Measurements from ENCODE around the gene C22orf23. TPM values are rescaled to one million over a fixed set of nuclear protein-coding genes. Genes with fewer than 3 reads are reported as not detected.

Gene C22orf23
- total and polyA plus RNA-seq, 7 donors = 0.17 to 1.2 (median 0.36) TPM

- peak in 2 of 4 donors; percentile 17 to 20 for ATAC-seq
- no peak overlapping the region for H3K27ac ChIP-seq
- no peaks in the 10 kb centered on the region for H3K9me3 ChIP-seq
- intact Hi-C loops (cut with DNase I) = no loop called here
- no peak for TF ChIP-seq CTCF (IDR thresholded peaks at IDR 0.05)
- no peaks in the 10 kb centered on the region for H3K27me3 ChIP-seq (ENCODE audit: insufficient read depth in 3 of 3, low read length in 2 of 3)
- no peak overlapping the region for H3K4me3 ChIP-seq
- no peak for DNase-seq
- H3K36me3 ChIP-seq (ENCODE audit: insufficient read depth in 1 of 2, low read depth in 1 of 2) = peaks cover 0 to 8% of the 10 kb centered on the region in 2 donors
- WGBS, 3 donors = 63 to 77% (median 69%) methylated on average over 5 of the region's 5 CpGs
- peaks cover 8% of the 10 kb centered on the region for H3K4me1 ChIP-seq
These were observed 57.2 kb downstream of the C22orf23 start for GRCh38 chr22:37896181-37896592.

- Histone ChIP-seq H3K4me3 (no peak overlapping the region), H3K9me3 (no peaks in the 10 kb centered on the region), H3K27me3 (ENCODE audit: insufficient read depth in 3 of 3, low read length in 2 of 3) (no peaks in the 10 kb centered on the region), H3K27ac (no peak overlapping the region), H3K36me3 (ENCODE audit: insufficient read depth in 1 of 2, low read depth in 1 of 2) (peaks cover 0 to 18% of the 10 kb centered on the region in 2 donors), H3K4me1 (peaks cover 8% of the 10 kb centered on the region)
- WGBS, 3 donors = 59 to 72% (median 61%) methylated on average over 8 of the region's 8 CpGs
- DNase-seq = no peak
- no peak for ATAC-seq
- no peak for TF ChIP-seq CTCF (IDR thresholded peaks at IDR 0.05)
- intact Hi-C loops (cut with DNase I) = loop anchor here in 1 of 2 donors (5.0 kb wide), 1 partner anchor 37 kb away; no protein-coding TSS in a partner anchor
These were observed 58.3 kb downstream of the C22orf23 start for GRCh38 chr22:37894939-37895670.

- Histone ChIP-seq H3K4me3 (no peak overlapping the region), H3K4me1 (peaks cover 8% of the 10 kb centered on the region), H3K27me3 (ENCODE audit: insufficient read depth in 3 of 3, low read length in 2 of 3) (no peaks in the 10 kb centered on the region), H3K27ac (no peak overlapping the region), H3K36me3 (ENCODE audit: insufficient read depth in 1 of 2, low read depth in 1 of 2) (peaks cover 6 to 33% of the 10 kb centered on the region in 2 donors), H3K9me3 (no peaks in the 10 kb centered on the region)
- 59 to 70% (median 61%) methylated on average over 5 of the region's 5 CpGs for WGBS, 3 donors
- ATAC-seq (no peak), DNase-seq (no peak)
- intact Hi-C loops (cut with DNase I) = loop anchor here in 1 of 2 donors (5.0 kb wide), 1 partner anchor 39 kb away; no protein-coding TSS in a partner anchor
- no peak for TF ChIP-seq CTCF (IDR thresholded peaks at IDR 0.05)
These were observed 59.8 kb downstream of the C22orf23 start for GRCh38 chr22:37893583-37893983.

Other genes with a start within 250 kb of the C22orf23 start
- gene GCAT, start 145.7 kb downstream of the C22orf23 start, total RNA-seq = 10 to 100 TPM in 1 of 4 donors, 1 to 10 TPM in 3; 7.7 to 19.2 (median 9.3) TPM
- 1 to 10 TPM; 5.4 to 8.3 (median 7.8) TPM for gene GCAT, start 145.7 kb downstream of the C22orf23 start, polyA plus RNA-seq
- gene GALR3, start 130.2 kb downstream of the C22orf23 start, total RNA-seq = under 1 TPM in 1 of 4 donors, not detected in 3; 0.32 TPM
- gene GALR3, start 130.2 kb downstream of the C22orf23 start, polyA plus RNA-seq = under 1 TPM in 1 of 3 donors, not detected in 2; 0.04 TPM
- 10 to 100 TPM; 11.3 to 18.0 (median 12.5) TPM for gene ANKRD54, start 109.3 kb downstream of the C22orf23 start, total RNA-seq
- 10 to 100 TPM; 12.0 to 37.2 (median 13.9) TPM for gene ANKRD54, start 109.3 kb downstream of the C22orf23 start, polyA plus RNA-seq
- 100 to 1,000 TPM; 369 to 483 (median 441) TPM for gene EIF3L, start 104.2 kb downstream of the C22orf23 start, total RNA-seq
- 100 to 1,000 TPM; 265 to 327 (median 310) TPM for gene EIF3L, start 104.2 kb downstream of the C22orf23 start, polyA plus RNA-seq
- gene MICALL1, start 47.3 kb downstream of the C22orf23 start, total RNA-seq = 10 to 100 TPM; 16.4 to 24.7 (median 18.9) TPM
- 10 to 100 TPM; 10.3 to 16.9 (median 12.1) TPM for gene MICALL1, start 47.3 kb downstream of the C22orf23 start, polyA plus RNA-seq
- 10 to 100 TPM; 69.2 to 95.9 (median 88.4) TPM for gene POLR2F, start 98 bp upstream of the C22orf23 start, total RNA-seq
- 100 to 1,000 TPM; 215 to 280 (median 238) TPM for gene POLR2F, start 98 bp upstream of the C22orf23 start, polyA plus RNA-seq
- gene SOX10, start 31.0 kb upstream of the C22orf23 start, total RNA-seq = under 1 TPM in 2 of 4 donors, not detected in 2; 0.25 to 0.36 TPM
- gene SOX10, start 31.0 kb upstream of the C22orf23 start, polyA plus RNA-seq = under 1 TPM; 0.10 to 0.18 (median 0.18) TPM
- 10 to 100 TPM; 11.9 to 31.5 (median 17.8) TPM for gene PICK1, start 103.8 kb upstream of the C22orf23 start, total RNA-seq
- gene PICK1, start 103.8 kb upstream of the C22orf23 start, polyA plus RNA-seq = 10 to 100 TPM; 15.2 to 19.6 (median 18.9) TPM
- under 1 TPM in 1 of 4 donors, not detected in 3; 0.23 TPM for gene SLC16A8, start 130.6 kb upstream of the C22orf23 start, total RNA-seq
- 1 to 10 TPM in 1 of 3 donors, under 1 TPM in 2; 0.25 to 1.0 (median 0.33) TPM for gene SLC16A8, start 130.6 kb upstream of the C22orf23 start, polyA plus RNA-seq
- gene BAIAP2L2, start 157.1 kb upstream of the C22orf23 start, total RNA-seq = under 1 TPM in 3 of 4 donors, not detected in 1; 0.26 to 0.71 (median 0.56) TPM
- 1 to 10 TPM in 1 of 3 donors, under 1 TPM in 2; 0.23 to 5.1 (median 0.55) TPM for gene BAIAP2L2, start 157.1 kb upstream of the C22orf23 start, polyA plus RNA-seq
- 10 to 100 TPM in 2 of 4 donors, 1 to 10 TPM in 2; 8.5 to 17.4 (median 11.4) TPM for gene PLA2G6, start 228.2 kb upstream of the C22orf23 start, total RNA-seq
- gene PLA2G6, start 228.2 kb upstream of the C22orf23 start, polyA plus RNA-seq = 1 to 10 TPM; 4.5 to 7.1 (median 7.1) TPM
- 10 to 100 TPM in 3 of 4 donors, 1 to 10 TPM in 1; 5.7 to 63.8 (median 39.5) TPM for gene MAFF, start 248.4 kb upstream of the C22orf23 start, total RNA-seq
- 100 to 1,000 TPM in 1 of 3 donors, 10 to 100 TPM in 2; 23.6 to 118 (median 26.9) TPM for gene MAFF, start 248.4 kb upstream of the C22orf23 start, polyA plus RNA-seq